ENCODE data around the gene TMEM170B.
A peak's percentile ranks its signal among the peaks of the same experiment; 100 is the strongest.

The TMEM170B gene

GRCh38 chr6:11614534-11615213 is 77.1 kb downstream of the TMEM170B start:
- Histone ChIP-seq H3K27me3 (ENCODE audit: control insufficient read depth, insufficient read depth, low read length) (no peaks in the 10 kb centered on the region), H3K79me2 (no peaks in the 10 kb centered on the region), H3K4me2 (ENCODE audit: low read length) (no peak overlapping the region), H3K9me3 (ENCODE audit: control insufficient read depth, low read length) (no peaks in the 10 kb centered on the region), H3K9ac (no peak overlapping the region), H3K4me3 (ENCODE audit: low read depth, low read length) (no peak overlapping the region), H2AFZ (no peak overlapping the region), H3K4me1 (peaks cover 3% of the 10 kb centered on the region), H3K36me3 (ENCODE audit: control insufficient read depth, insufficient read depth, low read length) (no peaks in the 10 kb centered on the region), H3K27ac (no peak overlapping the region)
- TF ChIP-seq CTCF (IDR thresholded peaks at IDR 0.05), result no peak

- Histone ChIP-seq H3K9me3 (ENCODE audit: control insufficient read depth, low read length) (no peaks in the 10 kb centered on the region), H3K27me3 (ENCODE audit: control insufficient read depth, insufficient read depth, low read length) (no peaks in the 10 kb centered on the region), H3K4me2 (ENCODE audit: low read length) (no peak overlapping the region), H3K27ac (no peak overlapping the region), H3K79me2 (no peaks in the 10 kb centered on the region), H3K4me3 (ENCODE audit: low read depth, low read length) (no peak overlapping the region), H3K9ac (no peak overlapping the region), H3K36me3 (ENCODE audit: control insufficient read depth, insufficient read depth, low read length) (no peaks in the 10 kb centered on the region), H2AFZ (no peak overlapping the region), H3K4me1 (peaks cover 3% of the 10 kb centered on the region)
- no peak for TF ChIP-seq CTCF (IDR thresholded peaks at IDR 0.05)
Measured at GRCh38 chr6:11615214-11615602, 77.7 kb downstream of the TMEM170B start.

GRCh38 chr6:11616200-11616611 is 78.7 kb downstream of the TMEM170B start:
- no peaks in the 10 kb centered on the region for H3K36me3 ChIP-seq (ENCODE audit: control insufficient read depth, insufficient read depth, low read length)
- H3K79me2 ChIP-seq, result no peaks in the 10 kb centered on the region
- TF ChIP-seq CTCF (IDR thresholded peaks at IDR 0.05), result no peak
- H3K9me3 ChIP-seq (ENCODE audit: control insufficient read depth, low read length), result no peaks in the 10 kb centered on the region
- no peak overlapping the region for H3K4me2 ChIP-seq (ENCODE audit: low read length)
- peaks cover 10% of the 10 kb centered on the region for H3K4me1 ChIP-seq
- H3K27ac ChIP-seq, result peak overlapping the region; percentile 63
- no peaks in the 10 kb centered on the region for H3K27me3 ChIP-seq (ENCODE audit: control insufficient read depth, insufficient read depth, low read length)
- no peak overlapping the region for H3K4me3 ChIP-seq (ENCODE audit: low read depth, low read length)
- H2AFZ ChIP-seq, result peak overlapping the region; percentile 92
- no peak overlapping the region for H3K9ac ChIP-seq

- Histone ChIP-seq H3K4me1 (peaks cover 13% of the 10 kb centered on the region), H3K27ac (no peak overlapping the region), H3K27me3 (ENCODE audit: control insufficient read depth, insufficient read depth, low read length) (no peaks in the 10 kb centered on the region), H3K79me2 (no peaks in the 10 kb centered on the region), H3K36me3 (ENCODE audit: control insufficient read depth, insufficient read depth, low read length) (no peaks in the 10 kb centered on the region), H3K9ac (no peak overlapping the region), H3K4me2 (ENCODE audit: low read length) (no peak overlapping the region), H2AFZ (no peak overlapping the region), H3K9me3 (ENCODE audit: control insufficient read depth, low read length) (no peaks in the 10 kb centered on the region), H3K4me3 (ENCODE audit: low read depth, low read length) (no peak overlapping the region)
- no peak for TF ChIP-seq CTCF (IDR thresholded peaks at IDR 0.05)
Measured at GRCh38 chr6:11618533-11618932, 81.0 kb downstream of the TMEM170B start.

- H3K9ac ChIP-seq, result no peak overlapping the region
- H3K4me3 ChIP-seq (ENCODE audit: low read depth, low read length), result no peak overlapping the region
- peaks cover 18% of the 10 kb centered on the region for H3K4me1 ChIP-seq
- H3K4me2 ChIP-seq (ENCODE audit: low read length), result no peak overlapping the region
- H3K36me3 ChIP-seq (ENCODE audit: control insufficient read depth, insufficient read depth, low read length), result no peaks in the 10 kb centered on the region
- H3K9me3 ChIP-seq (ENCODE audit: control insufficient read depth, low read length), result no peaks in the 10 kb centered on the region
- peak overlapping the region; percentile 31 for H2AFZ ChIP-seq
- no peak overlapping the region for H3K27ac ChIP-seq
- TF ChIP-seq CTCF (IDR thresholded peaks at IDR 0.05), result no peak
- no peaks in the 10 kb centered on the region for H3K79me2 ChIP-seq
- H3K27me3 ChIP-seq (ENCODE audit: control insufficient read depth, insufficient read depth, low read length), result no peaks in the 10 kb centered on the region
Measured at GRCh38 chr6:11621119-11621518, 83.6 kb downstream of the TMEM170B start.
